ENCODE results near the gene MAP3K20. TPM values are rescaled to one million over a fixed set of nuclear protein-coding genes. Genes with fewer than 3 reads are reported as not detected.
"Not testable (repeated sequence)": the region's sequence is repeated elsewhere in the genome, so short reads cannot be mapped to it uniquely, and the experiment has no call there.

The MAP3K20 gene
- total RNA-seq, 1 donor from 2014 or later, result 519 TPM

DNA sequence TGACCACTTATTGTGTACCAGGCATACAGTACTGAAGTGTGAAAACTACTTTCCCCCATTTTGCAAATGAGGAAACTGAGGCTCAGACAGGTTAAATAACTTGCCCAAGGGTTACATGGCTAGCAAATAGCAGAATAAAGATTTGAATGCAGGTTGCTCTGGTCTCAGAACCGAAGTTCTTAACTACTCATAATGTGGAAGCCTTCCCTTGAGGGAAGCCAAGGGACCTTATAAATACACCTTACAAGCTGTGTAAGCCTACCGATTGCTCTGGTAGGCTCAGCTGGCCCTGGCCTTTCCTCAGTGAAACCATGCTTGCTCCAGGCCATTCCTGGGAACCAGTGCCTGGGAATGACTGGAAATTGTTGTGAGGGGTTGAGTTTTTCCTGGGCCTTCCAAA is 164.4 kb downstream of the MAP3K20 start:
- DNase-seq (ENCODE audit: low spot score), result no peak
- intact Hi-C loops (cut with DNase I), result no loop called here

DNA sequence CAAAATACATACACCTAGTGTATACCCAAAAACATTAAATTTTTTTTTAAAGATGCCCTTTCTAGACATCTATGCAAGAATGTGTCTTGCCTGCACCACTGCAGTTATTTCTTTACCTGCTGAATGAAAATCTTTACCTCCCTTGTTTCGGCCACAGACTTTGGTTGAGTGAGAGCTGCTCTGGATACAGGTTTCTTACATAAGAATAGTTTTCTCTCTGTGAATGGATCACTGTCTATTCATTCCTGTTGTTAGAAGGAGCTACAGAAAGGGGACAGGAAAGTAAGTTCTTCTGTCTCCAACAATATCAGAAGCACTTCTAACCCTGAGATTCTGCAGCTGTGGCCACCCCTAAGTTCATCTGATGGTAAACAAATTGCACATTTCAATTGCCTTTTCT is 166.0 kb downstream of the MAP3K20 start:
- intact Hi-C loops (cut with DNase I), result no loop called here
- DNase-seq (ENCODE audit: low spot score), result no peak

GRCh38 chr2:173247156-173247555 is 171.5 kb downstream of the MAP3K20 start:
- no peak for DNase-seq (ENCODE audit: low spot score)
- intact Hi-C loops (cut with DNase I), result no loop called here

DNA sequence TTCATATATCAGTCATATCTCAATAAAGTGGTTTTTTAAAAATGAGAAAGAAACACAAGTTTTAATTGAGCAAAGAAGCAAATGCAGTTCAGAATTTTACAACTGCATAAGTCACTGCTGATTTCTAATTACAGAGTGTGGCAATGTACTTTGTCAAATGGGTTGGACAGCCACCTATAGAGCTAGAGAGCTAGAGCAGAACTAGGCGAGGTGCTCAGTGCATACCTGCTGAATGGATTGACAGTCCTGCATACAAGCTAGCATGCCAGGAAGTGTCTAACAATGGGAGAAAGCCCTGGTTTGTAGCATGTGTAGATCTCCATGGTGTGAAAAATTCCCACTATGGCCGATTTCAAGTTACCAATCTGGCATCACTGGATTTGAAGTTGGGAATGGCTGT is 172.7 kb downstream of the MAP3K20 start:
- DNase-seq (ENCODE audit: low spot score), result no peak
- intact Hi-C loops (cut with DNase I), result no loop called here

GRCh38 chr2:173249661-173250641 is 174.3 kb downstream of the MAP3K20 start:
- intact Hi-C loops (cut with DNase I), result no loop called here

DNA sequence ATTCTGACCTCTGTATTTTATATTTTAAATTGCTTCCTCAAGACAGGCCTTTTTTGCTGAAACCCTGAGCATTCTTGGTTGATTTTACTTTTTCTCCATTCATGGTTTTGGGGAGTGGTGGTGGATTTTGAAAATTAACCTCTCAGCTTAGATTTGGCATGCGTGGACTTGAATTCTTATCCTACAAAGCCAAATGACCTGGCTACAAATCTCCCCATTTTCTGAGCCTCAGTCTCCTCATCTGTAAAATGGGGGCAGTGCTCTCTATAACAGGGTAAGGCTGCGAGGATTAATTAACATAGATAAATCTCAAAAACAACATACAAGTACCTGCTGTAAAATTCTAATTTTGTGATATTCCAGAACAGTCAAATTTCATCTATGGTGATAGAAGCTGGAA is 175.6 kb downstream of the MAP3K20 start:
- DNase-seq (ENCODE audit: low spot score), result no peak
- intact Hi-C loops (cut with DNase I), result no loop called here

More at GRCh38 chr2:173249661-173250641, 174.3 kb downstream of the MAP3K20 start:
- no peak for DNase-seq (ENCODE audit: low spot score)

- intact Hi-C loops (cut with DNase I), result no loop called here
- no peak for DNase-seq (ENCODE audit: low spot score)
Observed at GRCh38 chr2:173252581-173252980, 176.9 kb downstream of the MAP3K20 start.

GRCh38 chr2:173254659-173255058 is 179.0 kb downstream of the MAP3K20 start:
- intact Hi-C loops (cut with DNase I), result no loop called here
- no peak for DNase-seq (ENCODE audit: low spot score)

DNA sequence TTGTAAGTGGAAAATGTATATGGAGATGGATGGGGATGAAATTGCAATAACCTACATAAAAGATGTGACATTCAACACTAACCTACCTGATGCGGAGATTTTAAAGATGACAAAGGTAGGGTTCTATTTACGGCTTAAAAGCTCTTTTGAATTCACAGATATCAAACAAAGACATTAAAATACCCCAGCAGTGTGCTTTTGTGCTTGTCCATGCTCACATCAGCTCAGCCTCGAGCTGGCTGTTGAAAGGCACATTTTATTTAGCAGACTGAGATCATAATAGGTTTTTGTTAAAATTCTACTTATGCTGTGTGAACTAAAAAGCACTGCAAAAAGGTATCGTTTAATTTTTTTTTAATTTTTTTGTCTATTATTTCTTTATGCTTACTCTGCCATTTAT is 183.1 kb downstream of the MAP3K20 start:
- DNase-seq (ENCODE audit: low spot score), result no peak
- intact Hi-C loops (cut with DNase I), result no loop called here

DNA sequence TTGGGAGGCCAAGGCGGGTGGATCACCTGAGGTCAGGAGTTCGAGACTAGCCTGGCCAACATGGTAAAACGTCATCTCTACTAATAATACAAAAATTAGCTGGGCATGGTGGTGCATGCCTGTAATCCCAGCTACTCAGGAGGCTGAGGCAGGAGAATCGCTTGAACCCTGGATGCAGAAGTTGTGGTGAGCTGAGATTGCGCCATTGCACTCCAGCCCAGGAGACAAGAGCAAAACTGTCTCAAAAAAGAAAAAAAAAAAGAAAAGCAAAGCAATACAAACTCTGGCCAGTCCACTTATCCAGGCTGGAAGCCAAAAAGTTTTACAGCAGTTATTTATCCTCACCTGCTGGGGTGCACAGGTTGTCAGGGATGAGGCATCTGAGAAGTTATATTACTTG is 186.7 kb downstream of the MAP3K20 start:
- peak; percentile 76 for DNase-seq (ENCODE audit: low spot score)
- intact Hi-C loops (cut with DNase I), result not testable (repeated sequence)

GRCh38 chr2:173264151-173264550 is 188.5 kb downstream of the MAP3K20 start:
- no peak for DNase-seq (ENCODE audit: low spot score)

GRCh38 chr2:173264603-173265366 is 189.1 kb downstream of the MAP3K20 start:
- no peak for DNase-seq (ENCODE audit: low spot score)
- intact Hi-C loops (cut with DNase I), result no loop called here

More at GRCh38 chr2:173264151-173264550, 188.5 kb downstream of the MAP3K20 start:
- intact Hi-C loops (cut with DNase I), result no loop called here

GRCh38 chr2:173271135-173271534 is 195.5 kb downstream of the MAP3K20 start:
- intact Hi-C loops (cut with DNase I), result no loop called here
- no peak for DNase-seq (ENCODE audit: low spot score)

DNA sequence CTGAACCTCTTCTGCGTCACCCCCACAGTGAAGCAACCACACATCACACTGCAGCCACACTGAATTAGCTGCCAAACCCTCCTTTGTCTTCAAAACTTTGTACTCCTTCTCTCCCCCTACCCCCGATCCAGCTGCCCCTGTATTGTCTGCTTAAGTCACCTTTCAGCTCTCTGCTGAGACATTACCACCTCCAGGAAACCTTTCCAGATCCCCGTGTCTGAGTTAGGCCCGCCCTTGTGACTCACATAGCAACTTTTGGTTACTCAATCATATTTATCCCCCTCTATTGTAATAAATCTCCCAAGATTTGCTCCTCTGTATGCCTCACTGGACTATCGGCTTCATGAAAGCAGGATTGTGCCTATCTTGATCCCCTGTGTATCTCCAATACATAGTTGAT is 196.2 kb downstream of the MAP3K20 start:
- no peak for DNase-seq (ENCODE audit: low spot score)
- intact Hi-C loops (cut with DNase I), result no loop called here

DNA sequence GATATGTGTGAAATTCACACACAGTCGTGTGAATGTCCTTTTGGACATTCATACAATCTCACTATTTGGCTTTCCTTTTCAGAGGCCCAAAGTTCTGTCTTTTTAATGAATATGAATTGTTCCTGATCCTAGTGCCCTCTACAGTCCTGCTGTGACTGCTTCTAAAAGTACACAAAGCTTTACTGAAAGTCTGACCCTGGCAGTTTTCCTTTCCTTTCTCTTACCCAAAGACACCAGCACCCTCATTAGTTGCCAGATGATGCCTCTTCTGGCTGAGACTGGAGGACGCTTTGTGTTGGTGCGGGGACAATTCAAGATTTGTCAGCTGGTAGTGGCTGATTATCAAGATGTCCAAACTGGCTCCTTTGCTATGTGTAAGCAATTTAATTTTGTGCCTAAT is 197.2 kb downstream of the MAP3K20 start:
- intact Hi-C loops (cut with DNase I), result no loop called here
- DNase-seq (ENCODE audit: low spot score), result no peak

DNA sequence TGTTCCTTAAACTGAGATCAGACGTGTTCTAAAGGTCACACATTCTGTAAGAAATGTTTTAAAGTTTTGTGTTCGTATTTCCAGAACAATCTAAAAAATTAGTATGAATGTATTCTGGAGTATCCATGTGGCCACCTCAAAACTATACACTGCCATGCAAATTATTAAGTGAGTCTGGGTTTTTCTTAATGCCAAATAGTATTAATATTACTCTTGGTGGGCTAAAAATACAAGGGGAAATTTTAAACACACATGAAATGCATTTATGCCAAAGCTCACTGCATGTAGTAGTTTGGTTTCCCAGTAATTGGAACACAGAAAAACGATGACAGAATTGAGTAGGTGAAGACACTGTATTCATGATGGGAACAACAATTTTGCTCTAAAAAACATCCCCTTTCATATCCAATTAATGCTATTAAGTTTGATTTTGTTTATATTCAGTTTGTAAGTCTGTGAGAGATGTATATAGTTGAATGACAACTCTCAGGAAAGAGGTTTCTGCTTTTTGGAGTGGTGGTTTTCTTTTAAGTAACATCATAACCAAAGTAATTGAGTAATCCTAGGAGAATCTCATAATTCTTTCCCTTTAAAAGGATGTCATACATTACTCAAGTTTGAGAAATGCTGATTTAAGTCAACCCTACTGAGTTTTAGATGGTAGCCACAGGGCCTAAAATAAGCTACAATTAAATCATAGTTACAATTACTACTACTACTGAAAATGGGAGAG is 203.3 kb downstream of the MAP3K20 start:
- intact Hi-C loops (cut with DNase I), result no loop called here
- no peak for DNase-seq (ENCODE audit: low spot score)

GRCh38 chr2:173279527-173279868 is 203.9 kb downstream of the MAP3K20 start:
- no peak for DNase-seq (ENCODE audit: low spot score)
- intact Hi-C loops (cut with DNase I), result no loop called here

DNA sequence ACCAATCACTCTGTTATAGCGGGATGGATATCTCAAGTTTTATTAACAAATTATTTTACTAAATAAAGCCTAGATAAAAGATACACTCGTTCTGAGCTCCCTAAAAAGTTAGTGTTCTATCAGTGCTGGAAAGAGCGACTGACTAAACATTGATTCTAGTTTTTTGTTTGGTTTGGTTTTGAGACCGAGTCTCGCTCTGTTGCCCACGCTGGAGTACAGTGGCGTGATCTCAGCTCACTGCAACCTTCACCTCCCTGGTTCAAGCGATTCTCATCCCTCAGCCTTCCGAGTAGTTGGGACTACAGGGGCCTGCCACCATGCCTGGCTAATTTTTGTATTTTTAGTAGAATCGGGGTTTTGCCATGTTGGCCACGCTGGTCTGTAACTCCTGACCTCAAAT is 205.2 kb downstream of the MAP3K20 start:
- no peak for DNase-seq (ENCODE audit: low spot score)
- intact Hi-C loops (cut with DNase I), result no loop called here

DNA sequence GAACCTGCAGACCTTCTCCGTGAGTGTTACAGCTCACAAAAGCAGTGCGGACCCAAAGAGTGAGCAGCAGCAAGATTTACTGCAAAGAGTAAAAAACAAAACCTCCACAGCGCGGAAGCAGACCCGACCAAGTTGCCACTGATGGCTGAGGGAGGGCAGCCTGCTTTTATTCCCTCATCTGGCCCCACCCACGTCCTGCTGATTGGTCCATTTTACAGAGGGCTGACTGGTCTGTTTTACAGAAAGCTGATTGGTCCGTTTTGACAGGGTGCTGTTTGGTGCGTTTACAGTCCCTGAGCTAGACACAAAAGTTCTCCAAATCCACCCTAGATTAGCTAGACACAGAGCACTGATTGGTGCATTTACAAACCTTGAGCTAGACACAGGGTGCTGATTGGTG is 206.3 kb downstream of the MAP3K20 start:
- DNase-seq (ENCODE audit: low spot score); intact Hi-C loops (cut with DNase I): not testable (repeated sequence)

Measured in cardiac septum (tissue), 1 donor.